ENCODE data around the gene XRCC4. TPM values are rescaled to one million over a fixed set of nuclear protein-coding genes. Genes with fewer than 3 reads are reported as not detected.
"Not testable (repeated sequence)": the region's sequence is repeated elsewhere in the genome, so short reads cannot be mapped to it uniquely, and the experiment has no call there.

The XRCC4 gene
- total RNA-seq = 6.5 and 9.6 TPM in 2 replicates

GRCh38 chr5:83076742-83077661 lies at the start of gene XRCC4, which contains the start of gene TMEM167A:
XRCC4 (plus strand) TSS chr5:83077547; CDS start chr5:83104920, 27,373 bp downstream.
TMEM167A (minus strand) TSS chr5:83077394; CDS start chr5:83077323, 71 bp downstream.
- peak; percentile 99 for DNase-seq

GRCh38 chr5:83029912-83030311 lies 47.4 kb upstream of the XRCC4 start:
- DNase-seq = no peak

- DNase-seq = no peak
Measured at GRCh38 chr5:83031381-83031780, 46.0 kb upstream of the XRCC4 start.

- DNase-seq = no peak
Measured at GRCh38 chr5:83034036-83034435, 43.3 kb upstream of the XRCC4 start.

GRCh38 chr5:83034528-83035207 lies 42.7 kb upstream of the XRCC4 start:
- no peak for DNase-seq

GRCh38 chr5:83035373-83036100 lies 41.8 kb upstream of the XRCC4 start:
- DNase-seq = no peak

- no peak for DNase-seq
Measured at GRCh38 chr5:83036991-83037575, 40.3 kb upstream of the XRCC4 start.

- DNase-seq = no peak
Measured at GRCh38 chr5:83038924-83039323, 38.4 kb upstream of the XRCC4 start.

GRCh38 chr5:83042507-83042906 lies 34.8 kb upstream of the XRCC4 start:
- no peak for DNase-seq

GRCh38 chr5:83044926-83045325 lies 32.4 kb upstream of the XRCC4 start:
- no peak for DNase-seq

GRCh38 chr5:83048277-83048676 lies 29.1 kb upstream of the XRCC4 start:
- DNase-seq = no peak

GRCh38 chr5:83048811-83049210 lies 28.5 kb upstream of the XRCC4 start:
- DNase-seq = no peak

- no peak for DNase-seq
Measured at GRCh38 chr5:83049370-83049885, 27.9 kb upstream of the XRCC4 start.

- DNase-seq = no peak
Measured at GRCh38 chr5:83050723-83051340, 26.5 kb upstream of the XRCC4 start.

GRCh38 chr5:83055166-83055565 lies 22.2 kb upstream of the XRCC4 start:
- no peak for DNase-seq

GRCh38 chr5:83058726-83059125 lies 18.6 kb upstream of the XRCC4 start:
- DNase-seq = no peak

- DNase-seq = no peak
Measured at GRCh38 chr5:83059341-83059740, 18.0 kb upstream of the XRCC4 start.

GRCh38 chr5:83066548-83067110 lies 10.7 kb upstream of the XRCC4 start:
- DNase-seq = no peak

GRCh38 chr5:83067377-83067776 lies 10.0 kb upstream of the XRCC4 start:
- DNase-seq = not testable (repeated sequence)

GRCh38 chr5:83069096-83069799 lies 8.1 kb upstream of the XRCC4 start:
- DNase-seq = no peak

All from dermis blood vessel endothelial cell (primary cell).